ENCODE measurements around the gene HLA-F.

Gene HLA-F

GRCh38 chr6:29762781-29763214, 39.6 kb downstream of the HLA-F start:
- no peak for DNase-seq (ENCODE audit: low spot score)
- no peak for TF ChIP-seq CTCF (IDR thresholded peaks at IDR 0.05; ENCODE audit: extremely low read depth, missing control alignments)

- no peak for DNase-seq (ENCODE audit: low spot score)
- no peak for TF ChIP-seq CTCF (IDR thresholded peaks at IDR 0.05; ENCODE audit: extremely low read depth, missing control alignments)
Observed at GRCh38 chr6:29763491-29764289, 40.5 kb downstream of the HLA-F start.

GRCh38 chr6:29764422-29765196, 41.4 kb downstream of the HLA-F start:
- no peak for DNase-seq (ENCODE audit: low spot score)
- TF ChIP-seq CTCF (IDR thresholded peaks at IDR 0.05; ENCODE audit: extremely low read depth, missing control alignments), result no peak

GRCh38 chr6:29769336-29769735, 46.1 kb downstream of the HLA-F start:
- DNase-seq (ENCODE audit: low spot score), result no peak
- no peak for TF ChIP-seq CTCF (IDR thresholded peaks at IDR 0.05; ENCODE audit: extremely low read depth, missing control alignments)

GRCh38 chr6:29770306-29770705, 47.1 kb downstream of the HLA-F start:
- no peak for DNase-seq (ENCODE audit: low spot score)
- TF ChIP-seq CTCF (IDR thresholded peaks at IDR 0.05; ENCODE audit: extremely low read depth, missing control alignments), result no peak

GRCh38 chr6:29776684-29777083, 53.5 kb downstream of the HLA-F start:
- no peak for TF ChIP-seq CTCF (IDR thresholded peaks at IDR 0.05; ENCODE audit: extremely low read depth, missing control alignments)
- no peak for DNase-seq (ENCODE audit: low spot score)
